AG10803 (cell line): ENCODE results near the gene TMED5.
"Not testable (repeated sequence)": the region's sequence is repeated elsewhere in the genome, so short reads cannot be mapped to it uniquely, and the experiment has no call there.

ENCODE experiments used
- DNase-seq: peaks from one replicate; pipeline ENCODE4 v3.0.0; 2010; ENCODE audit warnings: low read depth
- H3K4me3 ChIP-seq: 2 replicates; pipeline ENCODE4 v1.5.1; 2011; ENCODE audit warnings: mild to moderate bottlenecking, low read length, control low read depth
- TF ChIP-seq, protein P1 (sequence below): conservative IDR thresholded peaks from 2 replicates; pipeline ENCODE4 v1.5.1; 2011; ENCODE audit warnings: mild to moderate bottlenecking, low read length, control low read depth, inconsistent platforms

TMED5 gene

DNA sequence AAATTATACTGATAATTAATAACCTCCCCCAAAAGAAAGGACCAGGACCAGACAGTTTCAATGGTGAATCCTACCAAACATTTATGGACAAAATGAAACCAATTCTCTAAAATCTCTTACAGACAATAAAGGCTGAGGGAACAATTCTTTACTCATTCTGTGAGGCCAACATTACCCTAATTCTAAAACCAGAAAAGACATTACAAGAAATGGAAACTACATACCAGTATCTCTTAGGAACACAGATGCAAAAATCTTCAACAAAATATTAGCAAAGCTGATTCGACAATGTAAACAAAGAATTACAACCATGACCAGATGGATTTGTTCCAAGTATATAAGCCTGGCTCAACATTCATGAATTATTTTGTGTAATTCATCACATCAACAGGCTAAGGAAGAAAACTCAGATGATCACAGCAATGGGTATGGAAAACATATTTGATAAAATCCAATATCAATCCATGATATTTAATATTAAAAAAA lies 8.6 kb downstream of the TMED5 start:
- DNase-seq: no peak
- TF ChIP-seq, protein P1, sequence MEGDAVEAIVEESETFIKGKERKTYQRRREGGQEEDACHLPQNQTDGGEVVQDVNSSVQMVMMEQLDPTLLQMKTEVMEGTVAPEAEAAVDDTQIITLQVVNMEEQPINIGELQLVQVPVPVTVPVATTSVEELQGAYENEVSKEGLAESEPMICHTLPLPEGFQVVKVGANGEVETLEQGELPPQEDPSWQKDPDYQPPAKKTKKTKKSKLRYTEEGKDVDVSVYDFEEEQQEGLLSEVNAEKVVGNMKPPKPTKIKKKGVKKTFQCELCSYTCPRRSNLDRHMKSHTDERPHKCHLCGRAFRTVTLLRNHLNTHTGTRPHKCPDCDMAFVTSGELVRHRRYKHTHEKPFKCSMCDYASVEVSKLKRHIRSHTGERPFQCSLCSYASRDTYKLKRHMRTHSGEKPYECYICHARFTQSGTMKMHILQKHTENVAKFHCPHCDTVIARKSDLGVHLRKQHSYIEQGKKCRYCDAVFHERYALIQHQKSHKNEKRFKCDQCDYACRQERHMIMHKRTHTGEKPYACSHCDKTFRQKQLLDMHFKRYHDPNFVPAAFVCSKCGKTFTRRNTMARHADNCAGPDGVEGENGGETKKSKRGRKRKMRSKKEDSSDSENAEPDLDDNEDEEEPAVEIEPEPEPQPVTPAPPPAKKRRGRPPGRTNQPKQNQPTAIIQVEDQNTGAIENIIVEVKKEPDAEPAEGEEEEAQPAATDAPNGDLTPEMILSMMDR: no peak
- H3K4me3 ChIP-seq: no peak overlapping the region

DNA sequence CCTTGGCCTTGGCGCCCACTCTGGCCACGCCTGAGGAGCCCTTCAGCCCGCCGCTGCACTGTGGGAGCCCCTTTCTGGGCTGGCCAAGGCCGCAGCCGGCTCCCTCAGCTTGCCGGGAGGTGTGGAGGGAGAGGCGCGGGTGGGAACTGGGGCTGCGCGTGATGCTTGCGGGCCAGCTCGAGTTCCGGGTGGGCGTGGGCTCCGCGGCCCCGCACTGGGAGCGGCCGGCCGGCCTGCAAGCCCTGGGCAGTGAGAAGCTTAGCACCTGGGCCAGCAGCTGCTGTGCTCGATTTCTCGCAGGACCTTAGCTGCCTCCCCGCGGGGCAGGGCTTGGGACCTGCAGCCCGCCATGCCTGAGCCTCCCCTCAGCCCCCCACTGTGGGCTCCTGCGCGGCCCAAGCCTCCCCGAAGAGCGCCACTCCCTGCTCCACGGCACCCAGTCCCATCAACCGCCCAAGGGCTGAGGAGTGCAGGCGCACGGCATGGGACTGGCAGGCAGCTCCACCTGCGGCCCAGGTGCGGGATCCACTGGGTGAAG lies 10.0 kb downstream of the TMED5 start:
- not testable (repeated sequence) for DNase-seq, H3K4me3 ChIP-seq

DNA sequence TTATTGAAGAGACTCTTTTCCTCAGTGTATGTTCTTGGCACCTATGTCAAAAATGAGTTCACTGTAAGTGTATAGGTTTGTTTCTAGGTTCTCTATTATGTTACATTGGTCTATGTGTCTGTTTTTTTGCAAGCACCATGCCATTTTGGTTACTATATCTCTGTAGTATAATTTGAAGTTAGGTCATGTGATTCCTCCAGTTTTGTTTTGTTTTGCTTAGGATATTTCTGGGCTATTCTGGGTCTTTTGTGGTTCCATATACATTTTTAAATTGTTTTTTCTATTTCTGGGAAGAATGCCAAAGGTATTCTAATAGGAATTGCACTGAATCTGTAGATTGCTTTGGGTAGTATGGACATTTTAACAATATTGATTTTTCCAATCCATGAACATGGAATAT lies 13.2 kb downstream of the TMED5 start:
- DNase-seq: no peak
- H3K4me3 ChIP-seq: no peak overlapping the region
- TF ChIP-seq, protein P1: no peak

DNA sequence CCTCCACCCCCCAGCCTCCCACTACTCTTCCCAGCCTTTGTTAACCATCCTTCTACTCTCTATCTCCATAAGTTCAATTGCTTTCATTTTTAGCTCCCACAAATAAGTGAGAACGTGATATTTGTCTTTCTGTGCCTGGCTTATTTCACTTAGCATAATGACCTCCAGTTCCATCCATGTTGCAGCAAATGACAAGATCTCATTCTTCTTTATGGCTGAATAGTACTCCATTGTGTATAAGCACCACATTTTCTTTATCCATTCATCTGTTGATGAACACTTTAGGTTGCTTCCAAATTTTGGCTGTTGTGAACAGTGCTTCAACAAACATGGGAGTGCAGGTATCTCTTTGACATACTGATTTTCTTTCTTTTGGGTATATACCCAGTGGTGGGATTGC lies 14.3 kb downstream of the TMED5 start:
- H3K4me3 ChIP-seq, DNase-seq: not testable (repeated sequence)

DNA sequence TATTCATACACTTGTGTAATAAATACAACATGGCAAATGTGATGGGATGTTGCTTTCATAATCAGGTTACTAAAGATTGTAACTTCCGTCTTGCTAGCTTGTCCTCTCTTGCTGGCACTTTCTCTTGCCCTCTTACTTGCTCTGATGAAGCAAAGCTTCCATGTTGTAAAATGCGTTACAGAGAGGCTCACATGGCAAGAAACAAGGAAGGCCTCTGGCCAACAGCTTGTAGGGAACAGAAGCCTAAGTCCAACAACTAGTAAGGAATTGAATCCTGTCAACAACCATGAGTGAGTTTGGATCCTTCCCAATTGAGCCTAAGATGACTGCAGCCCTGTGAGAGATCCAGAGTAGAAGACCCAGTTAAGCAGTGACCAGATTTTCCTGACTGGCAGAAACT lies 15.4 kb downstream of the TMED5 start:
- H3K4me3 ChIP-seq: no peak overlapping the region
- no peak for DNase-seq
- TF ChIP-seq, protein P1: no peak

DNA sequence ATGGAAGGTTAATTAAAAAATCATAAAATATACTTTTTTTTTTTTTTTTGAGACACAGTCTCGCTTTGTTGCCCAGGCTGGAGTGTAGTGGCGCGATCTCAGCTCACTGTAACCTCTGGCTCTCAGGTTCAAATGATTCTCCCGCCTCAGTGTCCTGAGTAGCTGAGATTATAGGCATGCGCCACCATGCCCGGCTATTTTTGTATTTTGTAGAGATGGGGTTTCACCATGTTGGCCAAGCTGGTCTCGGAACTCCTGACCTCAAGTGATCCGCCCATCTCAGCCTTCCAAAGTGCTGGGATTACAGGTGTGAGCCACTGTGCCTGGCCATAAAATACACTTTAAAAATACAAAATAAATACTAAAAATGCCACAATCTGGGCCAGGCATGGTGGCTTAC lies 16.9 kb downstream of the TMED5 start:
- H3K4me3 ChIP-seq, DNase-seq: not testable (repeated sequence)

DNA sequence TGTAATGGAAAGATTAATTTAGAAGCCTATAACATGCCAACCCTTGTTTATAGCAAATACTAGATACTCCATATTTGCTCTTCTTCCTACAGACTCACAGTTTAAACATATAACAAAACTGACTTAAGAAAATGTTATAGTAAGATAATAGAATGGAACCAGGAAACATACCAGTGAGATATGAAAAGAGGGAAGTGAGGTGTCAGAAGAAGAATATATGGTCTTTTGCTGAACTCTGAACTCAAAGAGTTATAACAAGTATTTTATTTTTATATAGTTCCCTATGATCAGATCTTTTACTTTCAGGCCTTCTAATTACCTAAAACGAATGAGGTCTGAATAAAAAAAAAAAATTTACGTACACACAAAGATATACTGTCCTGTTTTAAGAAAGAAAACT lies 20.9 kb downstream of the TMED5 start:
- TF ChIP-seq, protein P1: no peak
- no peak for DNase-seq
- no peak overlapping the region for H3K4me3 ChIP-seq

DNA sequence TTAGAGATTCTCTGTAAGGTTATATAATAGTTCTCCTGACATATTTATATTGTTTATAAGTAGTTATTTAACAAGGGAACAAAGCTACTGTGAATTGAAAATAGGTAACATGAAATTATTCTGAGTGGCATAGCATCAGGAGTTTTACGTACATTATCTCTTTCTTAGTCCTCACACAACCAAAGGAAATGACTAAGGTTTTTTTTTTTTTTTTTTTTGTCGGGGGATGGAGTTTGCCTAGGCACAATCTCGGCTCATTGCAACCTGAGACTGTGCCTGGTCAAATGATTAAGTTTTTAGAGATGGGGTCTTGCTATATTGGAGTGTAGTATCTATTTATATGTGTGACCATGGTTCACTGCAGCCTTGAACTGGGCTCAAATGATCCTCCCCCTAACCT lies 24.9 kb downstream of the TMED5 start:
- no peak overlapping the region for H3K4me3 ChIP-seq
- TF ChIP-seq, protein P1: no peak
- DNase-seq: no peak

DNA sequence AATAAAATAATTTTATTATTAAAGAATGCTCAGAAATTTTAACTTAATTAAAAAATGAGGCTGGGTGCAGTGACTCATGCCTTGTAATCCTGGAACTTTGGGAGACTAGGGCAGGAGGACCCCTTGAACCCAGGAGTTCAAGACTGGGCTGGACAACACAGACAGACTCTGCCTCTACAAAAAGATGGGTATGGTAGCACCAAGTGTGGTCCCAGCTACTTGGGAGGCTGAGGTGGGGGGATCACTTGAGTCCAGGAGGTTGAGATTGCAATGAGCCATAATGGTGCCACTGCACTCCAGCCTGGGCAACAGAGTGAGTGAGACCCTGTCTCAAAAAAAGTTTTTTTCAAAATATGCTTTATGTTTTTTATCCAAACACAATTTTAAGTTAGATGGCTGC lies 25.3 kb downstream of the TMED5 start:
- no peak overlapping the region for H3K4me3 ChIP-seq
- TF ChIP-seq, protein P1: no peak
- DNase-seq: no peak
